ENCODE results near the gene ESR1.

GRCh38 chr6:151804585-151805285, 2.7 kb upstream of the ESR1 start:
- no peak for TF ChIP-seq EZH2phosphoT487 (IDR thresholded peaks at IDR 0.05; ENCODE audit: insufficient read depth, low read depth)
- TF ChIP-seq EZH2 (IDR thresholded peaks at IDR 0.05; ENCODE audit: insufficient read depth, poor library complexity, severe bottlenecking): no peak
